Lower leg skin (tissue), 3 donors: ENCODE results near the gene PRND.

Experiments
- POLR2A ChIP-seq, 2 donors: fragments of 450-650 bp; IDR thresholded peaks; one replicate each; pipeline ENCODE4 v1.6.1; 2016 to 2017; ENCODE audit warnings: antibody characterized with exemption in 2 of 2, mild to moderate bottlenecking in 1 of 2, moderate library complexity in 1 of 2
- TF ChIP-seq, protein P1 (sequence below), 3 donors: fragments of 450-650 bp; IDR thresholded peaks; one replicate each; pipeline ENCODE4 v1.5.1; 2016; ENCODE audit warnings: antibody characterized with exemption in 3 of 3, mild to moderate bottlenecking in 3 of 3, moderate library complexity in 2 of 3

DNA sequence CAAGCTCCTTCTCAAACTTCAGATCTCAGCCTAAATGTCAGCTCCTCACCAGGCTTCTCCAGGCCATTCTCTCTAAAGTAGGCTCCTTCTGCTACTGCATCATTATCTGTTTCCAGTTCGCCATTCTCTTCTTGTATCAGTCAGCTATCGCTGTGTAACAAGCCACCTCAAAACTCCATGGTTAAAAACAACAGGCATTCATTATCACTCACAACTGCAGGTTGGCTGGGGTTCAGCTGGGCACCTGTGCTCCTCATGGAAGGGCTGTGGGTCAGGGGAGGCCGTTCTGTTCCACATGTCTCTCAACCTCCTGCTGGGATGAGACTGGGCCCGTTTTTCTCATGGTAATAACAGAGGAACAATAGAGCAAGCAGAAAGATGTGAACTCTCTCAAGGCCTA, 28.7 kb downstream of the PRND start:
- no peak for TF ChIP-seq POLR2A (IDR thresholded peaks at IDR 0.05)
- TF ChIP-seq, protein P1, sequence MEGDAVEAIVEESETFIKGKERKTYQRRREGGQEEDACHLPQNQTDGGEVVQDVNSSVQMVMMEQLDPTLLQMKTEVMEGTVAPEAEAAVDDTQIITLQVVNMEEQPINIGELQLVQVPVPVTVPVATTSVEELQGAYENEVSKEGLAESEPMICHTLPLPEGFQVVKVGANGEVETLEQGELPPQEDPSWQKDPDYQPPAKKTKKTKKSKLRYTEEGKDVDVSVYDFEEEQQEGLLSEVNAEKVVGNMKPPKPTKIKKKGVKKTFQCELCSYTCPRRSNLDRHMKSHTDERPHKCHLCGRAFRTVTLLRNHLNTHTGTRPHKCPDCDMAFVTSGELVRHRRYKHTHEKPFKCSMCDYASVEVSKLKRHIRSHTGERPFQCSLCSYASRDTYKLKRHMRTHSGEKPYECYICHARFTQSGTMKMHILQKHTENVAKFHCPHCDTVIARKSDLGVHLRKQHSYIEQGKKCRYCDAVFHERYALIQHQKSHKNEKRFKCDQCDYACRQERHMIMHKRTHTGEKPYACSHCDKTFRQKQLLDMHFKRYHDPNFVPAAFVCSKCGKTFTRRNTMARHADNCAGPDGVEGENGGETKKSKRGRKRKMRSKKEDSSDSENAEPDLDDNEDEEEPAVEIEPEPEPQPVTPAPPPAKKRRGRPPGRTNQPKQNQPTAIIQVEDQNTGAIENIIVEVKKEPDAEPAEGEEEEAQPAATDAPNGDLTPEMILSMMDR (IDR thresholded peaks at IDR 0.05): no peak
